KG1 (cell line): ENCODE results near the gene MYL6B.
"Not testable (repeated sequence)": the region's sequence is repeated elsewhere in the genome, so short reads cannot be mapped to it uniquely, and the experiment has no call there.

Experiments used
- DNase-seq: peaks from one replicate; lab custom pipeline; 2025; lab: John Stamatoyannopoulos, UW

Gene MYL6B

GRCh38 chr12:56152132-56152755 lies at the start of gene MYL6B:
Gene MYL6B (plus strand): TSS chr12:56152587. CDS start chr12:56153919, 1,332 bp downstream.
- peak; percentile 49 for DNase-seq

DNA sequence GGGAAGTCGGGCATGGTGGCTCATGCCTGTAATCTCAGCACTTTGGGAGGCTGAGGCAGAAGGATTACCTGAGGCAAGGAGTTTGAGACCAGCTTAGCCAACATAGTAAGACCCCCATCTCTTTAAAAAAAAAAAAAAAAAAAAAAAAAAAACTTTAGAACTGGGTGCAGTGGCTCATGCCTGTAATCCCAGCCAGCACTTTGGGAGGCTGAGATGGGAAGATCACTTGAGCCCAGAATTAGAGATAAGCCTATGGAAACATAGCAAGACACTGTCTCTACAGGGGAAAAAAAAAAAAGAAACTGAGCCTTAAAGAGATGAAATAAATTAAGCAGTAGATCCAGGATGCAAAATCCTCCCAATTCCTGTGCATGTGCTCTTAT lies 49.7 kb upstream of the MYL6B start:
- DNase-seq = no peak

DNA sequence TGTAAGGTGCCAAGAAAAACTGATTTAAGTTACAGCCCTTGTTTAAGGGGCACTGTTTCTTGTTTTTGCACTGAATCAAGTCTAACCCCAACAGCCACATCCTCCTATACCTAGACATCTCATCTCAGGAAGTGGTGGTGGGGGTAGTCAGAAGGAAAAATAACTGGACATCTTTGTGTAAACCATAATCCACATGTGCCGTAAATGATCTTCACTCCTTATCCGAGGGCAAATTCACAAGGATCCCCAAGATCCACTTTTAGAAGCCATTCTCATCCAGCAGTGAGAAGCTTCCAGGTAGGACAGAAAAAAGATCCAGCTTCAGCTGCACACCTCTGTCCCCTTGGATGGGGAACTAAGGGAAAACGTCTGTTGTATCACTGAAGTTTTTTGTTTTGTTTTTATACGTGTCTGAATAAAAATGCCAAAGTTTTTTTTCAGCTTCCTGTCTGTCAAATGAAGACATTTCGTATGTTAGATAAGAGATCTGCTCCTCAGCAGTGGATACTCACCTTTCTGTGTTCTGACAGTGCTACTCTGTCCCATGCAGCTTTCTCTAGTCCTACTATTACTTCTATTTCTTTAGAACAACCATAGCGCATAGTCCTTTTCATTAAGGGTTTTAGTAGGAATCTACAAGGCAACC lies 49.2 kb upstream of the MYL6B start:
- peak; percentile 3 for DNase-seq

DNA sequence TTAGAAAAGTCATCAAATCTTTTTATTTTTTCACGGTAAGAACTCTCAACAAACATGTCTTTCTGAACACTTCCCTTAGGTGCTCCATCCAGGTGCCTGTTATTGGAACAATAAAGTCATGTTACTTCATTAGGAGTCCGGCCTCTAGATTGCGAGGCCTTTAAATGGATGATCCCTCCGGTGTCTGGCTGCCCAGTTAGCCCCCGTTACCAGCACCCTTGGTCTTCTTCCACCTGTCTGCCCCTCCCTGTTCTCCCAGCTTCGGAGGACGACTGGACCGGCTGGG lies 48.6 kb upstream of the MYL6B start:
- DNase-seq = no peak

- DNase-seq = peak; percentile 70
Measured at GRCh38 chr12:56104109-56104814, 48.1 kb upstream of the MYL6B start, which contains the start of gene PA2G4. Gene PA2G4 (plus strand): TSS chr12:56104559. CDS start chr12:56104738, 179 bp downstream.

DNA sequence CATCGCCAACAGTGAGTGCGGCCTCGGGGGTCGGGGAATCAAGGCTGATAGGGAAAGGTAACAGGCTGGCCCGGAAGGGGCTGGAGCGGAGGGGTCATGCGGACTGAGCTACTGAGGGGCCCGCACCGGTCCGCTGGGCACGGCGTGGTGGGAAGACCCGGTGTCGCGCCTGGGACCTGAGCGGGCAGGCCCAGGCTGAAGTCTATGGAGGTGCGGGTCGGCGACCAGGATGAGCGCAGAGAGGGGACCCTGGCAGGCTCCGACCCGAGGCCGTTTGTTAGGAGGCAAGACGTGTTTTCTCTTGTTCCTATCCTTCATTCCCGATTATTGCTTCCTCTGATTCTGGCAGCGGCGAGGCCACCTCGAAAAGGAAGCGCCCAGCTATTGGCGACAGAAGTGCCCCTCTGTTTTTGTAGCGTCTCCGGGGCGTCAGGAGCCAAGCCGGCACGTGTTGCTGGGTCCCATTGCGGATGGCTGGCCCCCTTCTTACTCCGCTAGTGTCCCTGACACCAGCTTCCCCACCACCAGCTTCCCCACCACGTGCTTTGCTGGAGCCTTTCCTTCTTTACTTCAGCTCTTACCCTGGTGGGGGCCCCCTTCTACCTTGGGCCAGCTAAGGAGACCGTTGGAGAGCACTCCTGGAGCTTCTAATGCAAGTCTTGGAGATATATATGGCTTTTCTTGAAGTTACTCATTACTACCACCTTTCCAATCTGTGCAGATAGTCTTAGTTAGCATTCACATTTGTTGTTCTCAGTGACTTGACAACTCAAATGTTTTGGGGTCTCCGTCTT lies 47.4 kb upstream of the MYL6B start:
- no peak for DNase-seq

DNA sequence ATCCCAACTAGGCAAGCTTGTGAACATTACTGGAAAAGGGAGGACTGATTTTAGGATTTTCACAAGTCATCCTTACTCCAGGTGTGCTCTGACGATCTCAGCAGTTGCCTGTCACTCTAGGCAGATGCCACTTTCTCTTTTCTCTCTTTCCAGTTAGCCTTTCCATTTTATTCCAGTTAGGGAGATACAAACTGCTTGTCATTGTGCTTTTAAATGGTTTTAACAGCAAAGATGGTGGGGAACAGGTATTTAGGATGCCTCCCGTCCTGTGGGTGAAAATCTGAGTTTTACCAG lies 46.8 kb upstream of the MYL6B start:
- no peak for DNase-seq

DNA sequence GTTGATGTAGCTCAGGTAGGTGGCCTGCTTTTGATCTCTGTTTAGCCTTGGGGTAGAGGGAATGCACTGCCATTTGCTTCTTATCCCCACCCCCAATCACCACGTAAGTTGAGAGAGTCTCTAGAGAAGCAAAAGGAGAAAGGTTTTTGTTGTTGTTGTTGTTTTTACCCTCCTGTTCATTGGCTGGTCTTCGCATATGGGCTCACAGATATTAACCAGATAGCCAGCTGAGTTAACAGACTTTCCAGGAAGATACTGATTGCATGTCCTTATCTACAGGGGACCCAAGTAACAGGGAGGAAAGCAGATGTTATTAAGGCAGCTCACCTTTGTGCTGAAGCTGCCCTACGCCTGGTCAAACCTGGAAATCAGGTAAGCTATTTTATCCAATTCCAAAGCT lies 45.1 kb upstream of the MYL6B start:
- DNase-seq = no peak

DNA sequence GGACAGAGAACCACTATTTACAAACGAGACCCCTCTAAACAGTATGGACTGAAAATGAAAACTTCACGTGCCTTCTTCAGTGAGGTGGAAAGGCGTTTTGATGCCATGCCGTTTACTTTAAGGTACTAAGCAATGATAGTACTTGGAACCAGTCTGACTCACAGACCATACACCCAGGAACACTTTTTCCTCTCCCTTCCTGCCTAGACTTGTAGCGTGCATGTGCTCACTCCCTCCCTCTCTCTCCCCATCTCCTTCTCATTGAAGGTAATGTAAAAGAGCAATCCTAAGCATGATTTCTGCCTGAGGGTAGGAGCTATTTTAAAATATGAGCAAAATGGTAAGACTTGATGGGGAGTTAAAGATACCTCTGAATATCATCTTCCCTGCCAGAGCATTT lies 41.8 kb upstream of the MYL6B start:
- no peak for DNase-seq

DNA sequence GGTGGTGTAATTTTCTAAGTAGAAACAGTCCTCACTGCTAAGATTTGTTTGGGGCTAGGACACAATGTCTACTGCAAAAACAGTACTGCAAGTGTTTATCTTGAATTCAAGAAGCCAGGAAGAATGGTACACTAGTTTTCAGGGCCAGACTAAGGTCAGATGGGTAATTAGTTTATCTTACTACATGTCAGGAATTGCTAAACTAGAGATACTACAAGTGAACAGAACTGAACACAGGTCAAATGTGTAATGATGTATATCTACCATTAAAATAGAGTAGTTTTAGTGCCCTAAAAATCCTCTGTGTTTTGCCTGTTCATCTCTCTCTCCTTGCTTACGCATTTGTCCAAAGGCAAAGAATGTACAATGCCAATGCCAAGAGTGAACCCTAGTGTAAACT lies 38.3 kb upstream of the MYL6B start:
- DNase-seq = no peak

DNA sequence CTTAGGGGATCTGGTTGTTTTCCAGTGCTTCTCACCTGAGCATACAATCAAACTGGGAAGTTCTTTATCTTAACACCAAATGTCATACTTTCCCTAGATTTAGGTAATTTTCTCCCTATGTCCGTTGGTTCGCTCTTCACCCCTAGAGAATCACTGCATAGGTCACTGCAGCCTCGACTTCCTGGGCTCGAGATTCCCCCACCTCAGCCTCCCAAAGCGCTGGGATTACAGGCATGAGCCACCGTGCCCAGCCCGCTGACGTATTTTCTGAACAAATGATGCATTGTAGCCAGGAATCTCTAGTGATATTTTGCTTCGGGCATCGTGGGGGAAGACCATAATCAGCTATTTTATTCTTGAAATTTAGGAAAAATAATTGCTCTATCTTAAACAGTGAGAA lies 37.1 kb upstream of the MYL6B start:
- DNase-seq = no peak

DNA sequence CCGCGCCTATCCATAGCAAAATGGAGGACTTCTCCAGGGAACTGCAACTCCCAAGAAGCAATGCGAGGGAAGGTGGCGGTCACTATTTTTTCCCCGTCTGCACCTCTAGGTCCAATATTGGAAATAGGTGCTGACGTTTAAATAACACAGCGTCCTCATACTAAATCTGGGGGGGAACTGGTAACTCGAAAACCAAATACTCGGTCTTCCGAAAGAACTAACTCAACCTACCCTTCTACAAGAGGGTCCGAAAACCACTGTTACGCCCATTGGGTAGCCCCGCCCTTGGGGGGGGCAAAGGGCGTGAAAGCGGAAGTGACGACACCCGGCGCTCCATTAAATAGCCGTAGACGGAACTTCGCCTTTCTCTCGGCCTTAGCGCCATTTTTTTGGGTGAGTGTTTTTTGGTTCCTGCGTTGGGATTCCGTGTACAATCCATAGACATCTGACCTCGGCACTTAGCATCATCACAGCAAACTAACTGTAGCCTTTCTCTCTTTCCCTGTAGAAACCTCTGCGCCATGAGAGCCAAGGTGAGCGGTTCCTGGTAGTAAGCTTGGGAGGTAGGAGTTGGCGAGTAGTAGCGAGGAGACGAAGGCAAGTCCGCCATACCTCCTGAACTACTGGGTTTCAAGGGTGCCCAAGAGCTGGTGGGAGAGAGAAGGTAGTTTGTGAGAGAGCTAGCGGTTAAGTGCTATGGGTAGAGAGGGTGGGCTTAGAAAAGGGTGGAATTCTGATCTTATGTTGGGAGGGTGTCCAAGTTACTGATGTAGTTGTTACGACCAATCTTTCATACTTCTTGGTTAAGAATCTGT lies 35.9 kb upstream of the MYL6B start, which contains the start of gene RPL41:
RPL41 (plus strand) TSS at position 367 of the 815 bp plus-strand sequence.
- peak; percentile 64 for DNase-seq

- not testable (repeated sequence) for DNase-seq
Measured at GRCh38 chr12:56117082-56117706, 35.2 kb upstream of the MYL6B start.

- peak; percentile 72 for DNase-seq
Measured at GRCh38 chr12:56117778-56118687, 34.4 kb upstream of the MYL6B start, which contains the start of gene ZC3H10. Gene ZC3H10 (plus strand): TSS chr12:56118266. CDS start chr12:56120563, 2,297 bp downstream.

DNA sequence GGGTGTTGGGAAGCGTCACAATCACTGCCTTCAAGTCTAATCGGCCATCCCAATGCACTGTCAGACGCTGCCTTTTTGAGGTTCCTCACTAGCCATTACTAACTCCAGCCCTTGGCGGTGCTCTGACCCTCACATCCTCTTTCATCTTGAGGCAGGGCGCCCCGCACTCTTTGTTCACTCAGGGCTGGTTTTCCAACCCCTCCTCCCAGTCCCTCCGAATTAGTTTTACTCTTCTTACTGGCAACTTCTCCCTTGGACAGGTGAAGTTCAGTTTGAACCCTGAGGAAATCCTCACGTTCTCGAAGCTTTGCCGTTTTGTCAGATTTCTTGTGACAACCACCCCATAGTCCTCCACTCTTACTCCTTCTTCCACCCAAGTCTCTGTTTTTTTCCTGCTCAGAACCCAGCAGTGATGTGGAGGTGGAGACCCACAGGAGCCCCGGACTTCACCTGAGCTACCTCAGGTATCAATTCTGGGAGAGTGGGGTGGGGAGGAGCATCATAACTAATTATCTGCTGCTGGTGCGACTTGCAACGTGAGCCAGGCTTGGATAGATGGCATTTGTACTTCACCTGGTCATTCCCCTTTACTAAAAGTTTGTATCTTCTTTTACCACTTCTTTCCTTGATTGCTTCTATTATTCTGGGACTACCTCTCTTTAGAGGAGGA lies 33.6 kb upstream of the MYL6B start:
- DNase-seq = no peak

GRCh38 chr12:56119361-56119796 lies 33.0 kb upstream of the MYL6B start:
- DNase-seq = no peak

- no peak for DNase-seq
Measured at GRCh38 chr12:56120158-56120846, 32.1 kb upstream of the MYL6B start.

DNA sequence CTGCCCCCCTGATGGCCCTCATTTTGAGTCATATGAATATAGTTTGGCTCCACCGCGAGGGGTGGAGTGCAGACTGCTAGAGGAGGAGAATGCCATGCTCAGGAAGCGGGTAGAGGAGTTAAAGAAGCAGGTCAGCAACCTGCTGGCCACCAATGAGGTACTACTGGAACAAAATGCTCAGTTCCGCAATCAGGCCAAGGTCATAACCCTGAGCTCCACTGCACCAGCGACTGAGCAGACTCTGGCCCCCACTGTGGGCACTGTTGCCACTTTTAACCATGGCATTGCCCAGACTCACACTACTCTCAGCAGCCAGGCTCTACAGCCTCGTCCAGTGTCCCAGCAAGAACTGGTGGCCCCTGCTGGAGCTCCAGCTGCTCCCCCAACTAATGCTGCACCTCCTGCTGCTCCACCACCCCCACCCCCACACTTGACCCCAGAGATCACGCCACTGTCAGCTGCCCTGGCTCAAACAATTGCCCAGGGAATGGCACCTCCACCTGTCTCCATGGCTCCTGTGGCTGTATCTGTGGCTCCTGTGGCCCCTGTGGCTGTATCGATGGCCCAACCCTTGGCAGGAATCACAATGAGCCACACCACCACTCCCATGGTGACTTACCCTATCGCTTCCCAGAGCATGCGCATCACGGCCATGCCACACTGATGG lies 31.1 kb upstream of the MYL6B start:
- no peak for DNase-seq
